Measurements from ENCODE around the gene LBR.

- no peak for TF ChIP-seq CTCF (IDR thresholded peaks at IDR 0.05)
- TF ChIP-seq ZFX (IDR thresholded peaks at IDR 0.05; ENCODE audit: borderline replicate concordance) = no peak
Measured at GRCh38 chr1:225362805-225363204, 65.0 kb downstream of the LBR start.
